Fibroblast of villous mesenchyme (primary cell): ENCODE data around the gene EVA1C. TPM values are rescaled to one million over a fixed set of nuclear protein-coding genes. Genes with fewer than 3 reads are reported as not detected.
"Not testable (repeated sequence)": the region's sequence is repeated elsewhere in the genome, so short reads cannot be mapped to it uniquely, and the experiment has no call there.

Source experiments
- DNase-seq: peaks from one replicate; pipeline ENCODE4 v3.0.0-alpha.2; 2010; ENCODE audit warnings: low read depth
- H3K4me3 ChIP-seq: 2 replicates; pipeline ENCODE4 v1.5.1; 2011; ENCODE audit warnings: low read depth, mild to moderate bottlenecking, low read length
- CTCF ChIP-seq: IDR thresholded peaks from 2 replicates; pipeline ENCODE4 v1.5.1; 2012; ENCODE audit warnings: low read depth, mild to moderate bottlenecking, low read length; ENCODE audit not compliant: insufficient read depth
- small RNA-seq: library from RNA; depleted of rRNA; stranded (forward); fragments of <200 nt; gene quantifications from one replicate; pipeline ENCODE3, GENCODE V24; 2012
- total RNA-seq: library from RNA; depleted of rRNA; stranded (reverse); fragments of >200 nt; gene quantifications from 2 replicates; pipeline ENCODE4 v1.2.3, GENCODE V29; 2012

Gene EVA1C
- total RNA-seq, 1 donor = 10.8 TPM

- H3K4me3 ChIP-seq = no peak overlapping the region
- no peak for DNase-seq
- TF ChIP-seq CTCF = no peak
Observed at GRCh38 chr21:32559006-32559610, 146.6 kb downstream of the EVA1C start.

GRCh38 chr21:32560896-32561295 lies 148.4 kb downstream of the EVA1C start:
- TF ChIP-seq CTCF = no peak
- DNase-seq = no peak
- H3K4me3 ChIP-seq = no peak overlapping the region

- not testable (repeated sequence) for DNase-seq, H3K4me3 ChIP-seq
Observed at GRCh38 chr21:32561476-32561875, 149.0 kb downstream of the EVA1C start.

- TF ChIP-seq CTCF = peak; percentile 65
- DNase-seq = peak; percentile 92
- no peak overlapping the region for H3K4me3 ChIP-seq
Observed at GRCh38 chr21:32562426-32562825, 149.9 kb downstream of the EVA1C start.

GRCh38 chr21:32562915-32563314 lies 150.4 kb downstream of the EVA1C start:
- H3K4me3 ChIP-seq = no peak overlapping the region
- no peak for TF ChIP-seq CTCF
- DNase-seq = no peak

Small RNA genes within 50 kb of the gene (small RNA-seq; reads per million reads assigned to genes)
- gene RF00438 (not detected), gene RNA5SP490 (not detected), gene SNORA80A (196 reads per million, percentile 97 among the genes with 10 or more reads in this experiment)

Other genes with a start within 250 kb of the EVA1C start
- 6.4 and 13.0 TPM in 2 replicates for gene MIS18A, start 133.7 kb upstream of the EVA1C start, total RNA-seq
- not detected in 2 replicates for gene MRAP, start 113.9 kb upstream of the EVA1C start, total RNA-seq
- 17.4 and 37.1 TPM in 2 replicates for gene URB1, start 19.7 kb upstream of the EVA1C start, total RNA-seq
- 0.32 TPM in 1 of 2 replicates, not detected in the other for gene TCP10L, start 172.8 kb downstream of the EVA1C start, total RNA-seq
- gene CFAP298, start 199.7 kb downstream of the EVA1C start, total RNA-seq = 12.6 and 20.3 TPM in 2 replicates